SKM-1 (cell line): Measurements from ENCODE around the gene RARS2.

Experiments
- DNase-seq: peaks from one replicate; lab custom pipeline; 2025; ENCODE audit not compliant: unreplicated experiment; lab: John Stamatoyannopoulos, UW

Gene RARS2

DNA sequence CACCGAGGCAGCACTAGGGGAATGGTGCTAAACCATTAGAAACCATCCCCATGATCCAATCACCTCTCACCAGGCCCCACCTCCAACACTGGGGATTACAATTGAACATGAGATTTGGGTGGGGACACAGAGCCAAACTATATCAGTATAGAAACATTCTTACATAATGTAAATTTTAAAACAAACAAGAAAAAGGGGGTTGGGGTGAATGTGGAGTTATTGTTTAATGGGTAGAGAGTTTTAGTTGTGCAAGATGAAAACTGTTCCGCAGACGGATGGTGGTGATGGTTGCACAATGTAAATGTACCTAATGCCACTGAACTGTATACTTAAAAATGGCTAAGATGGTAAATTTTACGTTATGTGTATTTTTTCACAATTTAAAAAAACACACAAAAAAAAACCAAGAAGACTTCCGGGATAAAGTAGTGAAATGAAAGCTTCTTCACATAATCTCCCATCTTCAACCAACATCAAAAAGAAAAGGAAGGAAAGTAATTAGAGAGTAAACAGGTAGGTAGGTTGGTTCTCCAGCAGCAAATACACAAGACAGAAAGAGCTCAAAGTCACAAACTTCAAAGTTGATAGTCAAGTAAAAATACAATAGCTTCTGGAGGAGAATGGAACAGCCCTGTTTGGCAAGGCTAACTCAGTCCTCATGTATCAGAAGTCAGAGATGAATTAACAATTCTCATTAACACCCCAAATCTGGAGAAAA lies 16.3 kb downstream of the RARS2 start:
- DNase-seq, result no peak

DNA sequence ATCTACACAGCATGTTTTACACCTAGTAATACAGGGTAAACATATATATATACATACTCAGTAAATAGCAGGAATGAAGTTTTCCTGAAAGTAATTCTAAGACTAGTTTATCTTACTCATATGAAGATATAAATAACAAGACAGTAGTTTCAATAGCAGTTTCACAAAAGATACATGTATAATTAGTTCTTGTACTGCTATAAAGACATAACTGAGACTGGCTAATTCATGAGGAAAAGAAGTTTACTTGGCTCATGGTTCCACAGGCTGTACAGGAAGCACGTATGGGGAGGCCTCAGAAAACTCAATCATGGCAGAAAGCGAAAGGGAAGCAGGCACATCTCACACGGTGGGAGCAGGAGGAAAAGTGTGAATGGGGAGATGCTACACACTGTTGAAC lies 16.9 kb downstream of the RARS2 start:
- DNase-seq, result no peak

DNA sequence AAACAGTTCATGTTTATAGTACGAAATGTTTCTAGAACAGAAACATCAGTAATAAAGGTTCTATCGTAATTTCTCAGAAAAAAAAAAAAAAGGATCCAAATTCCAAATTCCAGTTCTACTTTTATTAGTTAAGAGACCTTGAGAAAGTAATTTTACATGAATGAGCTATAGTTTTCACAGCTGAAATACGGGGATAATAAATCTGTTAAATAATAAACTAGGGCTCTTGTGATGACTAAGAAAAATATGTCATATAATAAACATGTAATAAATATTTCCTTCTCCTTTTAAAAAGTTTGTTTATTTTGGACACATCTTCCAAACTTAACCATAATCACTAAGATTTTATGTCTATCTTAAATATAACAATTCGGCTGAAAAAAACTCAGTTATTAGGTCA lies 17.8 kb downstream of the RARS2 start:
- no peak for DNase-seq

DNA sequence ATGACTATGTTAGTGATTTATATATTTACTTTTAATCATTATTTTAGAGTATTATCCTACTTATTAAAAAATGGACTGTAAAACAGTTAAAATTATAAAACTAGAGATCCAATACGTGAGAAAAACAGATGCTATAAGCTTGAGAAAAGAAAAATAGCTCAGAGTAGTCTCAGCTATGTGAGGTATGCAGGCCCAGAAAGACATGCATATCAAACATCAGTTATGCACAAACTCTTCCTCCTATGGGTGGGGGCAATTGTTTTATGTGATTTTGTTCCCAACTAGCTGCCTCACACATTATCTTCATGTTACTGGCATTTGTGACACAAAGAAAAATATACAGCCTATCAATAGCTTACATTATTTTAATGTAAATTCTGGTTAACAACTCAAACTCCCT lies 28.8 kb downstream of the RARS2 start:
- DNase-seq, result no peak

DNA sequence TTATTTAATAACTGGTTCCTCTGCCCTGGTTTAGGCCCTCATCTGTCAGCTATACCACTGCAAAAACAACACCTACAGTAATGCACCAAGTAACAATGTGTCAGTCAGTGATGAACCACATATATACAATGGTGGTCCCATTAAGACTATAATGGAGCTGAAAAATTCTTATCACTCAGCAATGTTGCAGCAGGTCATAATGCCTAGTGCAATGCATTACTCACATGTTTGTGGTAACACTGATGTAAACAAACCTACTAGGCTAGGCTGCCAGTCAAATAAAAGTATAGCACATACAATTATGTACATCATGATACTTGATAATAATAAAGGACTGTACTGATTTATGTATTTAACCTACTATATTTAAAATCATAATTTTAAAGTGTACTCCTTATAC lies 31.3 kb downstream of the RARS2 start:
- DNase-seq, result no peak

DNA sequence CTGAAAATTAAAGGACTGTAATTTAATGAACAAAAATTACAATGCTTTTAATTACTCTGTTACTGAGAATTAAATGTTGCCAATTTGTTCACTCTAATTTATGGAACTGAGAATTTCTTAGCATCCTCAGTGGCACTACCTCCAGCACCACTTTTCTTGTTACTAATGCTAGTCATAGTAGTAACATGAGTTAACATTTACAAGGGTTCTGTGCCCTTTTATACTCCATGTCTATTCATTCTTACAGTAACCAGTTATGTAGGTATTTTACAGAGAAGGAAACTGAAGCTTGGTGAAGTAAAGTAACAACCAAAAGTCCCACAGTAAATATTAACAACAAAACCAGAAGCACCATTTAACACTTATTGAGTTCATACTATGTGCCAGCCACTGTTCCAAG lies 34.3 kb downstream of the RARS2 start:
- DNase-seq, result no peak

DNA sequence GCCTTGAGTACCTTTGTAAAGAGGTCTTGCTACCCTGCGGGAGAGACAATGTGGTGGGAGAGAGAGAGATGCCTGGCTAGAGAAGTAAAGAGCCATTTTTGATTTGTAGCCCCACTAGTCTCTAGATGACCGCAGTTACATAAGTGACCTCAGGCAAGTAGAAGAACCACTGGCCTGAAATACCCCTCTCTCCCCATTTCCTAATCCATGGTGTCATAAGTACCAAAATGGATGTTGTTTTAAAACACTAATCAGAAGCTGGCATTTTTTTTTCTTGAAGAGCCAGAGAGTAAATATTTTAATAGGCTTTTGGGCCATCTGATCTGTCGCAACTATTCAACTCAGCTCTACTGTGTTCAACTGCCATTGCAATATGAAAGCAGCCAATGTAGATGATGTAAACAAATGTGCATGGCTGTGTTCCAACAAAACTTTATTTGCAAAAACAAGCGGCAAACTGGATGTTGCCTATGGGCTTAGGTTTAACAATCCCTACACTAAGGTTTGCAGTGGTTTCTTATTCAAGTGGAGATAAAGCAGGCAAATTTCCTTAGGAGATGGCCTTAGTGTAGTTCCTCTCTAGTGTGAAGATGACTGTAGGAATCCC lies 36.5 kb downstream of the RARS2 start:
- DNase-seq, result no peak

DNA sequence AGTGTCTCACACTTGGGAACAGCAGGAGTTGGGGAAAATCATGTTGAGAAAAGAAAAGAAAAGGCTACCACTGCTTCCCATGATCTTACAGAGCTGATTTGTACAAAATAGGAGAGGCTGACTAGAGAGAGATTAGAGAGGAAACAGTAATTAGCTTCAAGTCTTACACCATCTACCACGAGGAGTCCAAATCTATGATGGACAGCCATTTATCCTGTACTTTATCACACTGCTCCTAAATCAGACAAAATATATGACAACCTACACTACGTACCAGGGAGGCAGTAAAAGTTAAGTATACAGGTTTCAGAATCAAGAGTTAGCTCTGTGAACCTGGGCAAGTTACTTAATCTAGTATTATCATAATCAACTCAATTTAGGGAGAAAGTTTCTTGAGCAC lies 38.0 kb downstream of the RARS2 start:
- no peak for DNase-seq

DNA sequence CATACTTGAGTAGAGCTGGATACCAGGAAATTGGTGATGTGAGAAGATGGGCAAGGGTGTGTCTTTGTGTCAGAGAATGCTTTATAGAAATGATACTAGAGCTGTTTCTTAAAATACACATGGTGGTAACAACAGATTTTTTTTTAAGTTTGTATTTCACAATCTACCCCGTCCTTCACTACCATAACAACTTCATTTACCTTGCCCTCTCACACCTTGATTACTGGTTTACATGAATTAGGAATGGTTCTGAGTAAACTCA lies 45.4 kb downstream of the RARS2 start:
- DNase-seq, result no peak

DNA sequence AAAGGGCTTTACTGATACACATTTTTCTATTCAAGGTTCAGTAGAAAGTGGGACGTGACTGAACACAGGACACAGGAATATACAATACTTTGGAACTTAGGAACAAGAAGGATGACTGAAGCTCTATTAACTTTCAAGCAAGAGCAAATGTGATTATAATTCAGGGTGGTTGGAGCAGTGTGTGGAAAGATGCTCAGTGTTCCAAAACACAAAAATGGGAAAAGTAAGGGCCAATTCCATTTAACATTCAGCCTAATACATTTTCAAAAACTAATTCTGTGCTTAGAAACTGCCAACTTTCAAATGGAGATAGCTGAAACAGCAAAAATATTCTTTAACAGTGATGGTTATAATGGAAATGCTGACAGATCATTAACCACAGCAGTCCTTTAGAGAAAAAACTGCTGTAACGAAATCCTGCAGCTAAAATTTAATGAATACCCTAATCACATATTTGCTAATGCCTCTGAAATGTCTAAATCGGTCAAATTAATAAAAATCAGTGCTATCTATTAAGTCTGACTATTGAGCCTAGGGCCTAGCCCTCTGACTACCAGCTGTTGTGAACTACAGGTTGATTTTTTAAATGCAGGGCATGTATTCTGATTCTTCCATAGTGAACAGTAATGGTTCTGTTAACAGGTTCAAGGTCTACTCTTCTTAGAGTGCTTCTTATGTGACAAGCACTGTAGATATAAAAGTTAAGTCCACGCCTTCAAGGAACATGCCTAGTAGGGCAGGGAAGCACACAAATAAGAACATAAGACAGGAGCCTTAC lies 45.9 kb downstream of the RARS2 start:
- no peak for DNase-seq

DNA sequence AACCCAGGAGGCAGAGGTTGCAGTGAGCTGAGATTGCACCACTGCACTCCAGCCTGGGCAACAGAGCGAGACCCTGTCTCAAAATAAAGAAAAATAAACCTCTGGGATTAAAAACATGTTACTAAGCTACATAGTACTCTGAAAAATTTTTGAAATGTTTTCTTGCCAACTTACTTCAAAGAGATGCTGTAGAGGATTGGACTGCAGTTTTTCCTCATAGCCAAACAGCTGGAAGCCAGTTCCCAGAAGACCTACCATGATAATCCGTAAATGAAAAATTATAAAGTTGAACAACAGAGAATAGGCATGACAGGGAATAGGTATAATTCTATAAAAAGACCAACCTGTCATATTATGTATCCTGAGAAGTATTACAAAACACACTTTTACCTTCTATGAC lies 48.0 kb downstream of the RARS2 start:
- DNase-seq, result no peak

DNA sequence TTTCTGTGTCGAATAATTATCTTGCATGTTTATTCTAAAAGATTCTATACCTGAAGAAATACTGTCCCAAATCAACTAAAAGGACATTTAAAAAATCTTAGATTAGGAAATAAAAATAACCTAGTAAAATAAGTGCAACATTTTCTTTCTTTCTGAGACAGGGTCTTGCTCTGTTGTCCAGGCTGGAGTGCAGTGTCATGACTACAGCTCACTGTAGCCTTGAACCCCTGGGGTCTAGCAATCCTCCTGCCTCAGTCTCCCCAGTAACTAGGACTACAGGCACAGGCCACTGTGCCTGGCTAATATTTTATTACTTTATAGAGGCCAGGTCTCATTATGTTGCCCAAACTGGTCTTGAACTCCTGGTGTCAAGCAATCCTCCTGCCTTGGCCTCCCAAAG lies 48.7 kb downstream of the RARS2 start:
- no peak for DNase-seq

DNA sequence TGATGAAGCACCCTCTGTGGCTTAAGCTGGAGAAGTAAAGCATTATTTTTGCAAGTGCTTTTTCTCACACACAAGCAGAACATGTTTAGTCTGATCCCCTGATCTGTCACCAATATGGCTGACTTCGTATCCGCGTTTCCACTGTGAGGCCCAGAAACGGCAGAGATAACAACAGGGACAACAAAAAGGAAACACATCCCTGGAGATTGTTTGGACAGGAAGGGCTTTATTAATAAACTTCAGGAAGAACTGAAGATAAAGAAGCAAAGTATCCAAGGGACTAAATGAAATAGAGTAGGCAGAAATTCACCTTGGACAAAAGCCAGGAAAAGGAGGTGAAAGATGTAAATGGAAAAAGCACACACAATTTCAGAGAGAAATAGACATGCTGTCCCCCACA lies 49.2 kb downstream of the RARS2 start:
- DNase-seq, result no peak

DNA sequence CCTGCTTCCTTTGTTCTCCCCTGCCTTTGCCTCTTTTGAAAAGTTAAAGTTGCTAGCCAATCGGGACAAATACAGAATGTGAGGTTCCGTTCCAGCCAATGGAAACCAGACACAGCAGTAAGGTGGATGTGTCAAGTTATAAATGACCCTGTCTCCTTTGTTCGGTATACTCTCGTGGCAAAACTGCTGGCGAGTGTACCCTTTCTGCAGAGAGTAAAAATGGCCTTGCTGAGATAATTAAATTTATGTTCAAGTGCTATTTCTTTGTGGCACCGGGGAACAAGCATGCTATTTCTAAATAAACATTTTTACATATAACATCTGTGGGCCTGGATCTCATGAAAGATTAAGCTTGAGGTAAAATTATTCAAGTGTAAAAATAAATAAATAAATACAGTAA lies 50.2 kb downstream of the RARS2 start:
- no peak for DNase-seq

DNA sequence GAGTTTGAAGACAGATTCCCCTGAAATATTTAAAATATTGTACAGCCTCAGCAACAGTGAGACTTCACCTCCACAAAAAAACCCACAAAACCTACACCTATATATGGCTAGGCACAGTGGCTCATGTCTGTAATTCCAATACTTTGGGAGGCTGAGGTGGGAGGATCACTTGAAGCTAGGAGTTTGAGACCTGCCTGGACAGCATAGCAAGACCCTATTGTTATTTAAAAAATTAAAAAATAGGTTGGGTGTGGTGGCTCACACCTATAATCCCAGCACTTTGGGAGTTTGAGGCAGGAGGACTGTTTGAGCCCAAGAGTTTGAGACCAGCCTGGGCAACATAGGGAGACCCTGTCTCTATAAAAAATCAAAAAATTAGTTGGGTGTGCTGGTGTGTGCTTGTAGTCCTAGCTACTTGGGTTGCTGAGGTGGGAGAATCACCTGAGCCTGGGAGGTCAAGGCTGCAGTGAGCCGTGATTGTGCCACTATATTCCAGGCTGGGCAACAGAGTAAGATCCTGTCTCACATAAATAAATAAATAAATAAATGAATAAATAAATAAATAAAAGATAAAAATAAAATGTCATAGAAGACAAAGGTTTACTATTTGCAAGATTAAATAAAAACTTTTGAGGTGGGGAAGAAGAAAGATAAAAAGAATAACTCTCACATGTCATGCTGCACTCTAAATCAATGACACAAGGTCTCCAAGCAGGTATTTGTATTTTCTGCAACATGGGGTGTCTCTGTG lies 51.1 kb downstream of the RARS2 start:
- no peak for DNase-seq

DNA sequence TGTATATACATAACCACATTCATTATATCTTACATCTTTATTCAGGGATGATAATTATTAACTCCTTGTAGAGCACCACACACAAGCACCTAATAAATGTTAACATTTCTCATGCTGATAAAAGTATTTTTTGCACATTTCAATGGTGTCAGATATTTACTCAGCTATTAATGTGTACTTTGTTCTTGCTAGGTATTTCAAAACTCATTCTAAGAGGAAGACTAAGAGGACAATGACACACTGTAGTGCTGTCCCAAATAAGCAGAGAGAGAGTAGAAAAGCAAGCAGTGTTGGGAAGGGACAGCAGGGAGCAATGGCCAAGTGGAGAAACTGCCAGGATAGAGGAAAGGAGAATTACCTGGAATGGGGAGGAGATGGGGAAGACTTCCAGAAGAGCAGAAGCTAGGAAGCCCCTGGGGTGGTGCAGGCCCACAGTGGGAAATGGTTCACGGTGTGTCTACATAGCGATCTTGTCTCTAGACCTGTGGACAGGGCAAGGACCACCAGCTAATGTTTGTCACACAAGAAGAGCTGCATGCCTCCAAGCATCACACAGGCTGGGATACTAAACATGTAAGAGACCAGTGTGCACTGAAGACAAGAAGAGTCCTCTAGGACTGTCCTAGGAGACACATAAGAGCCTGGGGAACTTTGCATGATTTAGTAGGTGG lies 55.3 kb downstream of the RARS2 start:
- no peak for DNase-seq

DNA sequence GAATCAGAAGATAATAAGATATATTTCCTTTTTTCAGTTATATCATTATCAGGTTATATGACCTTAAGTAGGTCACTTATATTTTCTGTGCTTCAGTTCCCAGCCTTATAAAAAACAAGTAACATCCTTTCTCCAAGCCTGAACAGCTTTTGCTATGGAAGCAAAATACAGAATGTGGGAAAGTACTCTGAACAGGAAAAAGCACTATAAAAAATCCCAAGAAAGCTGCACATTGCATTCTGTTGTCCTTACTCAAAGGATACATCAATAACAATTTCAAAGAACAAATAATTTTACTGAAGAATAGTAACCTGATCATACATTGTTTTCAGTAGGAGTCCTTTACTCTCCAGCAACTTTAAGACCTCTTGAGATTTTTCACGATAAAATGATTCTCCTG lies 60.6 kb downstream of the RARS2 start:
- DNase-seq, result no peak

DNA sequence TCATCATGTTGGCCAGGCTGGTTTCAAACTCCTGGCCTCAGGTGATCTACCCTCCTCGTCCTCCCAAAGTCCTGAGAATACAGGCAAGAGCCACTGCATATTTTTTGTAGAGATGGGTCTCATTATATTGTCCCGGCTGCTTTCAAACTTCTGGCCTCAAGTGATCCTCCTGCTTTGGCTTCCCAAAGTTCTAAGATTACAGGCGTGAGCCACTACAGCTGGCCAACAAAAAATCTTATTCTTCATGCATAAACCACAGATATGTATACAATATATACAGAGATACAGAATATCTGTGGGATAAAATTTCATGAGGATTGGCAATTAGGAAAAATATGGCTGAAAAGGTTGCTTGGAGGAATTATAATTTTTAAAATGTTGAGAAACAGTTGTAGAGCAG lies 67.1 kb downstream of the RARS2 start:
- no peak for DNase-seq

DNA sequence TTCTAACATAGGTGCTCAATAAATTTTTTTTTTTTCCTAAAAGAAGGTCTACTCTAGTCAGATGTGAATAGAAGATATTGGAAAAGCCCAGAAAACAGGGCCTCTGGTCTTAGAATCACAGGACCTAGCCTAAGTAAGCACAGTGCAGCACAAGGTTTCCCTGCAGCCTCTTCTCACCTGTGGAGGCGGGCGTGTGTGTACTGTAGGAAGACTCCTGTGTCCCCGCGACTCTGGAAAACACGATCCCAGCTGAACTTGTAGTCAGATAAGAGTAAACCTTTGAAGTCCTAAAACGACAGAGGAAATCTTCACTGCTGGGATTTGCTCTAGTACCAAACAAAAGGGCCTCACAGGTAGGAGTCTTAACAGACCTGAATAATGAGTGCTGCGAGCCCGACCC lies 71.3 kb downstream of the RARS2 start:
- DNase-seq, result no peak

DNA sequence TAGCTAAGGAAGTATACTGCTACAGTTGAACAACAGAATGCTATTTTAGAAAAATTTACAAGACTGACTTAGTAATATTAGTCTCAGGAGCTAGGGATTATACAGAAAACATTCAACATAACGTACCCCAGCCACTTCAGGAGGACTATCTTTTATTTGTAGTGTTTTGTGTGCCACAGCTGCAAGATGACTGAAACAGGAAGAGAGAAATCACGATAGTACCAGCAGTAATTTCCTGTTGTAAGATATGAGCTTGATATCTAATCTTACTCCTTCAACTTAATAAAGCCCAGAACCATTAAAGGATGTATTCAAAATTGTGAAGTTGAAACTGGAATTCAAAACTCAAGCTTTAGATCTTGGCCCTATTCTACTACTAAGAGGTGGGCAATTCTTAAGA lies 75.0 kb downstream of the RARS2 start:
- DNase-seq, result no peak

DNA sequence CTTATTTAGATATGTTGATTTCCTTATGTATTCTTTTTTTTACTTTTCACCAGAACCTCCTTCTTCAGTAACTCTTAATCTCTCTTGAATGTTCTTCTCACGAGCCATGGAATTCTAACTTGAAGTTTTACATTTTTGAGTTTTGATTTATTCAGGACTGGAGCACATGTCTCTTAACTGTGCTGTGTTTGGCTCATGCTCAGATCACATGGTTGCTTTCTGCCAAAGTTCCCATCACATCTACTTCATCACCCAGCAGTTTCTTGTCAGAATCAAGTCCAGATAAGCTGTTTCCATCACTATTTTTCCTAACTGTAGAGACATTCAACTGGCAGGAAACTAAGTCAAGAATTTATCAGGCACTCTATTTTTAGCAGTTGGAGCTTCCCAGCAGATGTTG lies 85.3 kb downstream of the RARS2 start:
- DNase-seq, result no peak
